K562 (cell line): ENCODE measurements around the gene STK11.

Source experiments
- EZH2 ChIP-seq: IDR thresholded peaks from 2 replicates; pipeline ENCODE4 v1.6.1; 2012; ENCODE audit warnings: low read depth, mild to moderate bottlenecking, inconsistent platforms, low read length, borderline replicate concordance
- MED1 ChIP-seq: sonication (generic); formaldehyde crosslinking; IDR thresholded peaks from 2 replicates; pipeline ENCODE4 v1.8.1; 2023; ENCODE audit warnings: missing genetic modification reagents, borderline replicate concordance
- STAT5B ChIP-seq: fragments of 250-450 bp; sonication (Bioruptor Pico); IDR thresholded peaks from 2 replicates; pipeline ENCODE4 v1.8.0; 2021; ENCODE audit warnings: mild to moderate bottlenecking, inconsistent platforms
- TCF7L2 ChIP-seq: fragments of 150-350 bp; IDR thresholded peaks from 2 replicates; pipeline ENCODE4 v1.6.1; 2016; ENCODE audit warnings: low read depth, mild to moderate bottlenecking, low read length, moderate library complexity
- ZFP36 ChIP-seq: fragments of 150-350 bp; IDR thresholded peaks from 2 replicates; pipeline ENCODE4 v1.6.1; 2018; ENCODE audit warnings: low read length, low read depth; ENCODE audit not compliant: partially characterized antibody
- ZKSCAN1 ChIP-seq: fragments of 150-350 bp; IDR thresholded peaks from 2 replicates; pipeline ENCODE4 v1.6.1; 2016; ENCODE audit warnings: low read depth, low read length
- TF ChIP-seq, protein P1 (sequence below), 3 experiments: IDR thresholded peaks in 2 of 3; conservative IDR thresholded peaks in 1 of 3; 2 replicates each; pipeline ENCODE4 v1.5.1; 2011 to 2012; ENCODE audit warnings: low read length in 3 of 3, mild to moderate bottlenecking in 3 of 3, control low read depth in 2 of 3, improper control_type of control experiment in 1 of 3, inconsistent platforms in 1 of 3, low read depth in 1 of 3, mixed read lengths in 1 of 3, moderate library complexity in 1 of 3; ENCODE audit not compliant: insufficient read depth in 2 of 3

DNA sequence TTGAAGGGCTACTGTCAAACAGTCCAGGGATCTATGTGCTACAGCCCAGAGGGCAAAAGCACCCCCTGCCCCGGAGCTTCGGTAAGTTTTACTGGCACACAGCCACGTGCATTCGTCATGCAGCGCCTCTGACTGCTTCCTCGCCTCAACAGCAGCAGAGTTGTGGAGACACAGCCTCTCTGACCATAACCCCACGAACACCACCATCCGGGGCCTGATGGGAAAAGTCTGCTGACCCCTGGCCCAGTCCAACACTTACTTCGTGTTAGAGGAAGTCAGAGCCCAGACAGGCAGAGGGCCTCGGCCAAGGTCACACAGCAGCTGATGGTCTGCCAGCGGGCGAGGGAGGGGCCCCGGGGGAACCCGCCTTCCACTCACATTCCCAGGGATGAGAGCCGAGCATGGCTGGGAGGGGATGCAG lies 27.1 kb downstream of the STK11 start:
- TF ChIP-seq ZKSCAN1 (no peak), MED1 (no peak), ZFP36 (peak; percentile 29), TCF7L2 (no peak), EZH2 (no peak), STAT5B (no peak)
- TF ChIP-seq, protein P1, sequence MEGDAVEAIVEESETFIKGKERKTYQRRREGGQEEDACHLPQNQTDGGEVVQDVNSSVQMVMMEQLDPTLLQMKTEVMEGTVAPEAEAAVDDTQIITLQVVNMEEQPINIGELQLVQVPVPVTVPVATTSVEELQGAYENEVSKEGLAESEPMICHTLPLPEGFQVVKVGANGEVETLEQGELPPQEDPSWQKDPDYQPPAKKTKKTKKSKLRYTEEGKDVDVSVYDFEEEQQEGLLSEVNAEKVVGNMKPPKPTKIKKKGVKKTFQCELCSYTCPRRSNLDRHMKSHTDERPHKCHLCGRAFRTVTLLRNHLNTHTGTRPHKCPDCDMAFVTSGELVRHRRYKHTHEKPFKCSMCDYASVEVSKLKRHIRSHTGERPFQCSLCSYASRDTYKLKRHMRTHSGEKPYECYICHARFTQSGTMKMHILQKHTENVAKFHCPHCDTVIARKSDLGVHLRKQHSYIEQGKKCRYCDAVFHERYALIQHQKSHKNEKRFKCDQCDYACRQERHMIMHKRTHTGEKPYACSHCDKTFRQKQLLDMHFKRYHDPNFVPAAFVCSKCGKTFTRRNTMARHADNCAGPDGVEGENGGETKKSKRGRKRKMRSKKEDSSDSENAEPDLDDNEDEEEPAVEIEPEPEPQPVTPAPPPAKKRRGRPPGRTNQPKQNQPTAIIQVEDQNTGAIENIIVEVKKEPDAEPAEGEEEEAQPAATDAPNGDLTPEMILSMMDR (IDR thresholded peaks at IDR 0.05 in 2 of 3, conservative IDR thresholded peaks at IDR 0.05 in 1 of 3; ENCODE audit: insufficient read depth in 2 of 3, low read depth in 1 of 3, low read length in 3 of 3) = no peak
